ENCODE data around the gene CHRNB4.
"Not testable (repeated sequence)": the region's sequence is repeated elsewhere in the genome, so short reads cannot be mapped to it uniquely, and the experiment has no call there.

GRCh38 chr15:78609551-78609950 is 31.5 kb downstream of the CHRNB4 start:
- TF ChIP-seq CTCF (IDR thresholded peaks at IDR 0.05; ENCODE audit: insufficient read depth, low read length); SPI1 (IDR thresholded peaks at IDR 0.05; ENCODE audit: borderline replicate concordance, low read depth); GABPA (IDR thresholded peaks at IDR 0.05; ENCODE audit: low read depth): not testable (repeated sequence)
- TF ChIP-seq, protein P1, sequence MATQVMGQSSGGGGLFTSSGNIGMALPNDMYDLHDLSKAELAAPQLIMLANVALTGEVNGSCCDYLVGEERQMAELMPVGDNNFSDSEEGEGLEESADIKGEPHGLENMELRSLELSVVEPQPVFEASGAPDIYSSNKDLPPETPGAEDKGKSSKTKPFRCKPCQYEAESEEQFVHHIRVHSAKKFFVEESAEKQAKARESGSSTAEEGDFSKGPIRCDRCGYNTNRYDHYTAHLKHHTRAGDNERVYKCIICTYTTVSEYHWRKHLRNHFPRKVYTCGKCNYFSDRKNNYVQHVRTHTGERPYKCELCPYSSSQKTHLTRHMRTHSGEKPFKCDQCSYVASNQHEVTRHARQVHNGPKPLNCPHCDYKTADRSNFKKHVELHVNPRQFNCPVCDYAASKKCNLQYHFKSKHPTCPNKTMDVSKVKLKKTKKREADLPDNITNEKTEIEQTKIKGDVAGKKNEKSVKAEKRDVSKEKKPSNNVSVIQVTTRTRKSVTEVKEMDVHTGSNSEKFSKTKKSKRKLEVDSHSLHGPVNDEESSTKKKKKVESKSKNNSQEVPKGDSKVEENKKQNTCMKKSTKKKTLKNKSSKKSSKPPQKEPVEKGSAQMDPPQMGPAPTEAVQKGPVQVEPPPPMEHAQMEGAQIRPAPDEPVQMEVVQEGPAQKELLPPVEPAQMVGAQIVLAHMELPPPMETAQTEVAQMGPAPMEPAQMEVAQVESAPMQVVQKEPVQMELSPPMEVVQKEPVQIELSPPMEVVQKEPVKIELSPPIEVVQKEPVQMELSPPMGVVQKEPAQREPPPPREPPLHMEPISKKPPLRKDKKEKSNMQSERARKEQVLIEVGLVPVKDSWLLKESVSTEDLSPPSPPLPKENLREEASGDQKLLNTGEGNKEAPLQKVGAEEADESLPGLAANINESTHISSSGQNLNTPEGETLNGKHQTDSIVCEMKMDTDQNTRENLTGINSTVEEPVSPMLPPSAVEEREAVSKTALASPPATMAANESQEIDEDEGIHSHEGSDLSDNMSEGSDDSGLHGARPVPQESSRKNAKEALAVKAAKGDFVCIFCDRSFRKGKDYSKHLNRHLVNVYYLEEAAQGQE (IDR thresholded peaks at IDR 0.05; ENCODE audit: insufficient replicate concordance, low read depth): not testable (repeated sequence)
